ENCODE results near the gene TRMT2B. TPM values are rescaled to one million over a fixed set of nuclear protein-coding genes. Genes with fewer than 3 reads are reported as not detected.

The TRMT2B gene, protein sequence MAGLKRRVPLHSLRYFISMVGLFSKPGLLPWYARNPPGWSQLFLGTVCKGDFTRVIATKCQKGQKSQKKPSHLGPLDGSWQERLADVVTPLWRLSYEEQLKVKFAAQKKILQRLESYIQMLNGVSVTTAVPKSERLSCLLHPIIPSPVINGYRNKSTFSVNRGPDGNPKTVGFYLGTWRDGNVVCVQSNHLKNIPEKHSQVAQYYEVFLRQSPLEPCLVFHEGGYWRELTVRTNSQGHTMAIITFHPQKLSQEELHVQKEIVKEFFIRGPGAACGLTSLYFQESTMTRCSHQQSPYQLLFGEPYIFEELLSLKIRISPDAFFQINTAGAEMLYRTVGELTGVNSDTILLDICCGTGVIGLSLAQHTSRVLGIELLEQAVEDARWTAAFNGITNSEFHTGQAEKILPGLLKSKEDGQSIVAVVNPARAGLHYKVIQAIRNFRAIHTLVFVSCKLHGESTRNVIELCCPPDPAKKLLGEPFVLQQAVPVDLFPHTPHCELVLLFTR
- total RNA-seq, result 10 to 100 TPM; 19.0 to 31.0 (median 27.4) TPM

DNA sequence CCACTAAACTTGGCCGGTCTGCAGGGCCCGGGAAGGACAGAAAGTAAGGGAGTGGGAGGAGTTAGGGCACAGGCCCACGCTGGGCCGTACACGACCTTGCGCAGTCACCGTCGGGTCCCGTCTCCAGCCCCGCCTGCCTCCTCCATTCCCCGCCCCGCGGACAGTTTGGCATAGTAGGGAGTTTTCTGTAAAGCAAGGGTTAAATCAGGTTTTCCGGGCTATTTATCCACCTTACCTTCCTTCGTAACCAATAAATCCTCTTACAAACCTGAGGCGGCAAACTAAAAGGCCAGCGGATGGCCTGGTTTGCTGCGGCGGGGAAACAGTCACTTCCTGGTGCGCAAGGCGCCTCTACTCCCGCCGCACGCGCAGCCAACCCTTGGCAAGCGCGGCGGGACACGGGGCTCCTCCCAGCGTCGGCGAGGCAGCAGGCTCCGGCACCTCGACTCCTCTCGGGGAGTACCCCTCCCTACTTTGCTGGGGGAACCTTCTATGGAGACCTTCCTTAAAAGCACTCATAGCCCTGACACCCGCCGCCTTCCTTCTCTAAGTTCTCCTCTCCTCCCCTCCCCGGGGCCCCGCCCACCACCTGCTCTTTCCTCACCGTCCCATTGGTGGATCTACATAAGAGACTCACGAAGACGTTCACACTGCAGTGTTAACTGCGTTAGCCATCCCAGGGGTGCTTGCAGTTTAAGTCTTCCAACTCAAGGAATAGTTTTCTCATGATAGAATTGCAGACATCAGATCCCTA is at the start of gene TRMT2B:
TSS of gene TRMT2B (minus strand) at position 563 of the 754 bp plus-strand sequence. CDS start 9,822 bp downstream, outside the sequence.
- Histone ChIP-seq H3K36me3 (no peaks in the 10 kb centered on the region), H3K4me3 (peak within 1 kb of the TSS; percentile 52 to 70 (median 62)), H3K27me3 (no peaks in the 10 kb centered on the region), H3K27ac (peak within 1 kb of the TSS; percentile 82 to 95 (median 92)), H3K4me1 (peaks cover 0 to 12% (median 0%) of the 10 kb centered on the region in 4 donors), H3K9me3 (no peaks in the 10 kb centered on the region)
- peak; percentile 85 to 94 (median 88) for DNase-seq
- TF ChIP-seq, protein P1, sequence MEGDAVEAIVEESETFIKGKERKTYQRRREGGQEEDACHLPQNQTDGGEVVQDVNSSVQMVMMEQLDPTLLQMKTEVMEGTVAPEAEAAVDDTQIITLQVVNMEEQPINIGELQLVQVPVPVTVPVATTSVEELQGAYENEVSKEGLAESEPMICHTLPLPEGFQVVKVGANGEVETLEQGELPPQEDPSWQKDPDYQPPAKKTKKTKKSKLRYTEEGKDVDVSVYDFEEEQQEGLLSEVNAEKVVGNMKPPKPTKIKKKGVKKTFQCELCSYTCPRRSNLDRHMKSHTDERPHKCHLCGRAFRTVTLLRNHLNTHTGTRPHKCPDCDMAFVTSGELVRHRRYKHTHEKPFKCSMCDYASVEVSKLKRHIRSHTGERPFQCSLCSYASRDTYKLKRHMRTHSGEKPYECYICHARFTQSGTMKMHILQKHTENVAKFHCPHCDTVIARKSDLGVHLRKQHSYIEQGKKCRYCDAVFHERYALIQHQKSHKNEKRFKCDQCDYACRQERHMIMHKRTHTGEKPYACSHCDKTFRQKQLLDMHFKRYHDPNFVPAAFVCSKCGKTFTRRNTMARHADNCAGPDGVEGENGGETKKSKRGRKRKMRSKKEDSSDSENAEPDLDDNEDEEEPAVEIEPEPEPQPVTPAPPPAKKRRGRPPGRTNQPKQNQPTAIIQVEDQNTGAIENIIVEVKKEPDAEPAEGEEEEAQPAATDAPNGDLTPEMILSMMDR (IDR thresholded peaks at IDR 0.05), result no peak
- peak in 1 of 2 donors; percentile 7 for TF ChIP-seq POLR2A (IDR thresholded peaks at IDR 0.05)

DNA sequence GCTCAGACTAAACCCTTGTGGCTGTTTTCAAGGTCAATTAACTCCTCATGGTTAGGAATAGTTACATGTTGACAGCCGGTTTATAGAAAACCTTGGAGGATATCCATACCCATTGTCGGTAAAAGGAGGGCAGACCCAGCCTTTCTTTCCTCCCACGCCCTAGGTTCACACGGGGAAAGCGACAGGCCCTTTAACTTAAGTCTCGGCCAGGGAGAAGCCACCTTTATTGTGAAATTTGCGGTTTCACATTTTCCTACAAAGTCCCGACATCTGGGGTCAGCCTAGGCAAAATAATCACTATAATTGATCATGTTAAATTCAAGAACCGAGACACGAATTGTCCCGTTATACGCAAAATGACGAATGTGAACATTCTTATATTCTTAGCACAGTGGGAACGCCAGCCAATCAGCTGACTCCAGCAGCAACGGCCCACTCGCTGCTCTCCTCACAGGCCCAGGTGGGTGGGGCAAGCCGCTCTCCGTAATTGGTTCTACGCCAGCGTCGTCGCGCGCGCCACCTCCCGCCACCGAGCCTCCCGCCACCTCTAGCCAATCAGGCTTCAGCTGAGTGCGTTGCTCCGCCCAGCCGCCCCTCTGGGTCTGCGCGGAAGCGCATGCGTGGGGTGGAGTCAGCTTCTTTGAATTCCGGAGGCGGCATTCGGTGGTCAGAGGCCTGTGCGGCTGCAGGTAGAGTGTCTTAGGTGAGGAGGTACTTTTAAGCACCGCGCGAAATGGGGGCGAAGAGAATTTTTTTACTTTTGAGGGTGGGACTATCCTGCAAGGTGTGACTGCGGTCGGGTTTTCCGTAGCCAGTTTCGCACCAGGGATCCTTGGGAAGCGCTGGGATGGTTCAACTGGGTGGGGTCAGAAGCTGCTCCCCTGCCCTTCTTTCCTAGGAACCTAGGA is 45.9 kb upstream of the TRMT2B start, which contains the start of gene CENPI:
TSS of gene CENPI (plus strand) at position 659 of the 908 bp plus-strand sequence. CDS start 2,867 bp downstream, outside the sequence.
- Histone ChIP-seq H3K36me3 (no peaks in the 10 kb centered on the region), H3K27me3 (no peaks in the 10 kb centered on the region), H3K4me3 (peak within 1 kb of the TSS; percentile 28 to 56 (median 40)), H3K27ac (peak within 1 kb of the TSS; percentile 62 to 78 (median 69)), H3K4me1 (no peaks in the 10 kb centered on the region), H3K9me3 (no peaks in the 10 kb centered on the region)
- TF ChIP-seq, protein P1 (IDR thresholded peaks at IDR 0.05), result no peak
- no peak for TF ChIP-seq POLR2A (IDR thresholded peaks at IDR 0.05)
- peak; percentile 87 to 96 (median 94) for DNase-seq

DNA sequence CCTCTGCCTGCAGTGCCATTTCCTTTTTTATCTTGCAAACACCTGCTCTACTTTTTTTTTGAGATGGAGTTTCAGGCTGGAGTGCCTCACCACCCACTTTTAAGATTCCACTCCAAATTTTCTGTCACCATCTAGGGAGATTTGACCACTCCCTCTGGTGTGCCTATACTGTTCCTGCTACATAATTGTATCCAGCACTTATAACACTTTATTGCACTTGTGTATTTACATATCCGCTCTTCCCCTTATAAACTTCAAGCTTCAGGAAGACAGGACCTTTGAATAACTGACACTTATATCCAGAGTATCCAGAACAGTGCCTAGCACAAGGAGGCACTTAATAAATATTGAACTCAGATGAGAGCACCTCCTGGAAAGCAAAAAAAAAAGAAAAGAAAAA is 39.9 kb upstream of the TRMT2B start:
- Histone ChIP-seq H3K36me3 (no peaks in the 10 kb centered on the region), H3K27ac (no peak overlapping the region), H3K4me3 (no peak overlapping the region), H3K9me3 (no peaks in the 10 kb centered on the region), H3K27me3 (no peaks in the 10 kb centered on the region), H3K4me1 (no peaks in the 10 kb centered on the region)
- TF ChIP-seq POLR2A (IDR thresholded peaks at IDR 0.05), result no peak
- TF ChIP-seq, protein P1 (IDR thresholded peaks at IDR 0.05), result no peak
- no peak for DNase-seq

DNA sequence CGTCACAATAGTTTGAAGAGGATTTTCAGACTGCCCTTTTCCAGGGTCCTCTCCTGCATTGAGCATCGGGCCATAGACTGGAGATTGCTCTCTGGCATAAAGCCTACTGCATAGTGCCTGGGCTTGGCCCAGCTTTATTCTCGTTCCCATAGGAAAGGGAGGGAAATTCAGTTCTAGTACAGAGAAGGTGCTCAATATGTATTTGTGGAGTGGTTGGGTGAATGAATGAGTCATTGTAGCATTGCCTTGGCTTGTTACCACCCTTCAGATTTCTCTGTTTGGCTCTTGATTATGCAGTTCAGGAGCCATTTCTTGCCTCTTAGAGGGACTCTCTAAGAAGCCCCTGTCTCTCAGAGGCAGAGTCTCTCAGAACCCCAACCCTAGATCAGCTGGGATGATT is 29.3 kb upstream of the TRMT2B start:
- no peak for DNase-seq
- Histone ChIP-seq H3K27ac (no peak overlapping the region), H3K27me3 (no peaks in the 10 kb centered on the region), H3K9me3 (no peaks in the 10 kb centered on the region), H3K4me1 (no peaks in the 10 kb centered on the region), H3K4me3 (no peak overlapping the region), H3K36me3 (no peaks in the 10 kb centered on the region)
- TF ChIP-seq POLR2A (IDR thresholded peaks at IDR 0.05), result no peak
- TF ChIP-seq, protein P1 (IDR thresholded peaks at IDR 0.05), result no peak
